LNCaP clone FGC (cell line): ENCODE measurements around the gene UCHL5.
A peak's percentile ranks its signal among the peaks of the same experiment; 100 is the strongest.

Experiments
- DNase-seq: peaks from one replicate; pipeline ENCODE4 v3.0.0-alpha.2; 2011; ENCODE audit warnings: low read depth
- H3K4me3 ChIP-seq: 2 replicates; pipeline ENCODE4 v1.5.1; 2011; ENCODE audit warnings: mild to moderate bottlenecking, low read depth, low read length, control low read depth
- CTCF ChIP-seq: IDR thresholded peaks from 2 replicates; pipeline ENCODE4 v1.5.1; 2012; ENCODE audit warnings: mild to moderate bottlenecking; ENCODE audit not compliant: control insufficient read depth, insufficient read depth; ENCODE audit errors: extremely low read depth

The UCHL5 gene

GRCh38 chr1:193059282-193060114 is at the start of gene UCHL5, which contains the start of gene RO60:
UCHL5 (minus strand) TSS chr1:193059360; CDS start chr1:193059260, 100 bp downstream.
RO60 (plus strand) TSS chr1:193059612; CDS start chr1:193069055, 9,443 bp downstream.
- peak; percentile 93 for DNase-seq
- H3K4me3 ChIP-seq = peak within 1 kb of the TSS; percentile 80
- 0 out of 2 replicates have a peak, but pooled peaks have one; percentile 4 for TF ChIP-seq CTCF

- TF ChIP-seq CTCF = no peak
- no peak overlapping the region for H3K4me3 ChIP-seq
- DNase-seq = peak; percentile 92
Observed at GRCh38 chr1:193108471-193108870, 49.3 kb upstream of the UCHL5 start.

- H3K4me3 ChIP-seq = peak overlapping the region; percentile 69
- no peak for TF ChIP-seq CTCF
- DNase-seq = no peak
Observed at GRCh38 chr1:193105821-193106177, 46.6 kb upstream of the UCHL5 start.

- peak within 1 kb of the TSS; percentile 69 for H3K4me3 ChIP-seq
- DNase-seq = no peak
- no peak; the same call in 1 of the 2 replicates for TF ChIP-seq CTCF
Observed at GRCh38 chr1:193104907-193105820, 46.0 kb upstream of the UCHL5 start, which contains the start of gene GLRX2. GLRX2 (minus strand) TSS chr1:193105414; CDS start chr1:193105382, 32 bp downstream.

GRCh38 chr1:193104502-193104906 is 45.3 kb upstream of the UCHL5 start:
- DNase-seq = no peak

More at GRCh38 chr1:193104502-193104906, 45.3 kb upstream of the UCHL5 start:
- TF ChIP-seq CTCF = peak; percentile 12; the same call in 1 of the 2 replicates
- peak overlapping the region; percentile 69 for H3K4me3 ChIP-seq
